ENCODE results near the gene CREB3L1. TPM values are rescaled to one million over a fixed set of nuclear protein-coding genes. Genes with fewer than 3 reads are reported as not detected.
A peak's percentile ranks its signal among the peaks of the same experiment; 100 is the strongest.

The CREB3L1 gene
- total and polyA plus RNA-seq, 2 donors, result 20.0 to 44.3 TPM

DNA sequence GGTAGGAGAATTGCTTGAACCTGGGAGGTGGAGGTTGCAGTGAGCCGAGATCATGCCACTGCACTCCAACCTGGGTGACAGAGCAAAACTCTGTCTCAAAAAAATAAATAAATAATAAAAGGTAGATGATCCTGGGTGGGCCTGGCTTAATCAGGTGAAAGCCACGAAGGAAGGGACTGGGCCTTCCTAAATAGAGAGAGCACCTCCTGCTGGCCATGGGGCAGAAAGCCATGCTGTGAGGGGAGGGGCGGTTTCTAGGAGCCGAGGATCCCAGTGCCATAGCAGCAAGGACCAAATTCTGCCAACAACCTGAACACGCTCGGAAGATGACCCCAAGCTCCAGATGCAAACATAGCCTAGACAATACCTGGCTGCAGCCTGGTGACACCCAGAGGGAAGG lies 45.3 kb downstream of the CREB3L1 start:
- WGBS, result 84% methylated on average over 6 of the region's 6 CpGs
- H3K27ac ChIP-seq (ENCODE audit: low read depth), result no peak overlapping the region
- no peak for DNase-seq (ENCODE audit: extremely low spot score)
- H3K36me3 ChIP-seq (ENCODE audit: insufficient read depth), result no peaks in the 10 kb centered on the region
- H3K4me1 ChIP-seq (ENCODE audit: insufficient read depth), result no peaks in the 10 kb centered on the region
- no peak overlapping the region for H3K4me3 ChIP-seq (ENCODE audit: low read depth, low read length)

DNA sequence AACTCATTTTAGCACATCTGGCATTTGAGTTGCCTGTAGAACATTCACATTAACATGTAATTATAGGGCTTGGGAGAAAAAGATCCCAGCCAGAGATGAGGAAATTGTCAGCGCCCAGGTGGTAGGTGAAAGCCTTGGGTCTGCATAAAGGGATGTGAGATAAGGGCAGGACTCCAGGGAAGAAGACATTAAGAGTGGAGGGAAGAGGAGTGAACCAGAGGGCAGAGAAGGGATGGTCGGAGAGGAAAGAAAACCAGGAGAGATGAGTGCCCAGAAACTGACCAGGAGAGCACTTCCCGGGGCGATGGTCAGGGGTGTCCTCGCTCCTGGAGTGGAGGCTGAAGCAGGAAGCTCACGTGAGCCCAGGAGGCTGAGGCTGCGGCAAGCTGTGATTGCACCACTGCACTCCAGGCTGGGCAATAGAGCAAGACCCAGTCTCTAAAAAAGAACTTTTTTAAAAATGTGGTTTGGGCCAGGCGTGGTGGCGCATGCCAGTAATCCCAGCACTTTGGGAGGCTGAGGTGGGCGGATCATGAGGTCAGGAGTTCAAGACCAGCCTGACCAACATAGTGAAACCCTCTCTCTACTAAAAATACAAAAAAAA lies 49.5 kb downstream of the CREB3L1 start:
- no peak overlapping the region for H3K4me3 ChIP-seq (ENCODE audit: low read depth, low read length)
- H3K36me3 ChIP-seq (ENCODE audit: insufficient read depth), result no peaks in the 10 kb centered on the region
- 93% methylated on average over 10 of the region's 10 CpGs for WGBS
- no peak for DNase-seq (ENCODE audit: extremely low spot score)
- H3K4me1 ChIP-seq (ENCODE audit: insufficient read depth), result no peaks in the 10 kb centered on the region
- H3K27ac ChIP-seq (ENCODE audit: low read depth), result no peak overlapping the region

DNA sequence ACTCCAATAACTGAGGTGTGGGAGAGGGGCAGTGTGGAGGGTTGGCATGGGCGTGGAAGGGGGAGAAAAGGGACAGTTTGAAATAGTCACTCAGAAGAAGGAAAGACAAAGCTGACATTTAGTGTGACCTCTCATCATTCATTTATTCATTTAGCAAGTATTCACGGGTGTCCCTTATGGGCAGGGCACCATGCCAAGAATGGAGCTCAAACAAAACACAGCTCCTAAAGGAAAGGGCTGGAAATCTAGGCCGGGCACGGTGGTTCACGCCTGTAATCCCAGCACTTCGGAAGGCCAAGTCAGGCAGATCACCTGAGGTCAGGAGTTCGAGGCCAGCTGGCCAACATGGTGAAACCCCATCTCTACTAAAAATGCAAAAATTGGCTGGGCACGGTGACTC lies 50.4 kb downstream of the CREB3L1 start:
- Histone ChIP-seq H3K36me3 (ENCODE audit: insufficient read depth) (no peaks in the 10 kb centered on the region), H3K4me1 (ENCODE audit: insufficient read depth) (no peaks in the 10 kb centered on the region), H3K4me3 (ENCODE audit: low read depth, low read length) (no peak overlapping the region), H3K27ac (ENCODE audit: low read depth) (no peak overlapping the region)
- no peak for DNase-seq (ENCODE audit: extremely low spot score)
- 62% methylated on average over 8 of the region's 8 CpGs for WGBS

DNA sequence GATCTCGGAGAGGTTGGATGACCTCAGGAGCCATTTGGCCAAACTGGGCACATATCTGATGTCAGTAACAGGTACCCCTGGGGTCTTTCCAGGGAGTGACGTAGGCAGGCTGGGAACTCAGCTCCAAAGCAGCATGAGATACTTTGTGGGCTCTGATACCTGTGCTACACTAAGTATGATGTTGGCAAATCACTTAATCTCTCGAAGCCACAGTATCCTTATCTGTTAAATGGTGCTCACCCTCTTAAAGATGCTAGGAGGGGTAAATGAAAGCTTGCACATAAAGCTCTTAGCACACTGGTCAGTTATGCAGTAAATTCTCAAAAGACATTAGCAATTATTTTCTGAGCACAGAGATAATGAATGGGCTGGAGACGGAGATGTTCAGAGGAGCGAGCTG lies 52.7 kb downstream of the CREB3L1 start:
- no peak overlapping the region for H3K4me3 ChIP-seq (ENCODE audit: low read depth, low read length)
- no peaks in the 10 kb centered on the region for H3K36me3 ChIP-seq (ENCODE audit: insufficient read depth)
- WGBS, result 62% methylated on average over 5 of the region's 5 CpGs
- DNase-seq (ENCODE audit: extremely low spot score), result no peak
- no peaks in the 10 kb centered on the region for H3K4me1 ChIP-seq (ENCODE audit: insufficient read depth)
- H3K27ac ChIP-seq (ENCODE audit: low read depth), result no peak overlapping the region

DNA sequence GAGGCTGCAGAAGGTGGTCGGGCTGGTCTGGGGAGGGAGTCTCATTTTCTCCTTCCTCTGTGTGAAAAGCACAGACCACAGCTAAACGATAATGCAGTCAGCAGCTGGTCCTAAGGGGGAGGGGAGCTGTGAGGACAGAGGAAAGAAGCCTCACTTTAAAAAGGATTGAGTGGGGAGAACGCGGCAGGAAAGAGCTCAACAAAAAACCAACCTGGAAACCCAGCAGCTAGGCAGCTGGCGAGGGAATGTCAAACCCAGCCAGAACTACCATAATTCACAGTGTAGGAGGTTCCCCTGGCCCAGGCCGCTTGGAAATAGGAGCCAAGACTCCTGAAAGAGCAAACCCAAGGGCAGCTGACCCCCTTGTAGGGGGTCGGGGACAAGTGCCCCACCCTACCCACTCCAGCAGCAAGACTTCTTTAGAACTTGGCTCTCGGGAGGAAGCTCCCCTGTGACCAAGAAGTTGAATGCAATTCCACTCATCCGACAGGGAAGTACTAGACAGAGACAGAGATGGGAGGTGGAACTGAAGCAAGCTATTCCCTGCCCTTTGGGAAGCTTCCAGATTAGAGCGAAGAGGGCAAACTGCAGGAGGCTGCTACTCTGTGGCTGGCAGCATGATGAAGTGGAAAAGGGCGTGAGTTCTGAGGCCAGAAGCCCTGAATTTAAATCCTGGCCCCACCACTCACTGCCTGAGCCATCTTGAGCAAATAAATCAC lies 53.3 kb downstream of the CREB3L1 start:
- DNase-seq (ENCODE audit: extremely low spot score), result no peak
- Histone ChIP-seq H3K4me1 (ENCODE audit: insufficient read depth) (no peaks in the 10 kb centered on the region), H3K4me3 (ENCODE audit: low read depth, low read length) (no peak overlapping the region), H3K27ac (ENCODE audit: low read depth) (no peak overlapping the region), H3K36me3 (ENCODE audit: insufficient read depth) (no peaks in the 10 kb centered on the region)
- WGBS, result 36% methylated on average over 11 of the region's 11 CpGs

DNA sequence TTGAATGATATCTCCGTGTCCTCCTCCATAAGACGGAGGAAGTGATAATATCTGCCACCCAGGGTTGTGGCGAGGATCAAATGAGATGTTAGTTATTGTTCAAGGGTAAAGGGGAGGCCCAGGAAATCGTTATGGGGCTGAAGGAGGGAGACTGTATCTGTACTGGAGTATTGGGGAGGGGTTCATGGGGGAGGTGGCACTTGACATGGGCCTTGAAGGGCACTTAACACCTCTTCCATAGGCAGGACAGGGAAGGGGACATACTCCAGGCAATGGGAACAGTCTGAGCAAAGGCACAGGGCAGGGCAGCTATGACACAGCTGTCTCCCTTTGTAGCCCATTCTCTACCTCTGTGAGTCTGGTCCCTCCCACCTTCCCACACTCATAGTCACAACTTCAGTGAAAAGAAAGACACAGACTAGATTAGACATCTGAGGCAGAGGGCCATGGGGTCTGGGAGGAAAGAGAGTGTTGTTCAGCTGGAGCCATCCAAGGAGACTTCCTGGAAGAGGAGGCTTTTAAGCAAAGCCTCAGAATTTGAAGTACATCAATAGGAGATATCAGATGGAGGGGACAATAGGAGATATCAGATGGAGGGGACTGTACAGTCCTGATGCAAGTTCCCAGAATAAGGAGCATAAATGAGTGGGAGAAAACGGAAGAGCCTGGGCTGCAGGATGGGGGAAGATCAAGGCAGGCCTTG lies 54.0 kb downstream of the CREB3L1 start:
- no peaks in the 10 kb centered on the region for H3K4me1 ChIP-seq (ENCODE audit: insufficient read depth)
- no peak overlapping the region for H3K27ac ChIP-seq (ENCODE audit: low read depth)
- WGBS, result 63% methylated on average over 5 of the region's 5 CpGs
- H3K4me3 ChIP-seq (ENCODE audit: low read depth, low read length), result no peak overlapping the region
- DNase-seq (ENCODE audit: extremely low spot score), result no peak
- no peaks in the 10 kb centered on the region for H3K36me3 ChIP-seq (ENCODE audit: insufficient read depth)

DNA sequence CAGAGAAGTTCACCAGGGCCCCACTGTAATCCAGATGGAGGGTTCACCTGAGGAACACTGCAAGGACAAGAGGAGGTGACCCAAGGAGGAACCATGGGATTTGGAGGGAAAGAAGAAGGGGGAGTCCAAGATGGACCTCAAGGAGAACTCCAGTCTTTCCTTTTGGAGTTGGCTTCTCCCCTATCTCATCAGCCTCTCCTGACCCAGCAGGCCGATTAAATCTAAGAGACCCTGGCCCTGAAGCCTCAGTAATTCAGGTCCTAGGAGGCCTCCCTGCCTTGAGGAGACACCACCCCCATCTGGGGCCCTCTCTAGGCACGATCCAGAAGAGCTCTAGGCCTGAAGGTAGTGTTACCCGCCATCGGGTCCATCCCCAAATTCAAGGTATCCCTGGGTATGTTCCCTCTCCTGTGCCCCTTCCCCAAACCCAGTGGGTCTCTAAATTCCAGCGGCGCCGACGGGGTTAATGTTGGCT lies 54.7 kb downstream of the CREB3L1 start:
- Histone ChIP-seq H3K4me1 (ENCODE audit: insufficient read depth) (no peaks in the 10 kb centered on the region), H3K27ac (ENCODE audit: low read depth) (no peak overlapping the region), H3K36me3 (ENCODE audit: insufficient read depth) (no peaks in the 10 kb centered on the region), H3K4me3 (ENCODE audit: low read depth, low read length) (peak overlapping the region; percentile 47)
- WGBS, result 35% methylated on average over 8 of the region's 8 CpGs
- no peak for DNase-seq (ENCODE audit: extremely low spot score)

DNA sequence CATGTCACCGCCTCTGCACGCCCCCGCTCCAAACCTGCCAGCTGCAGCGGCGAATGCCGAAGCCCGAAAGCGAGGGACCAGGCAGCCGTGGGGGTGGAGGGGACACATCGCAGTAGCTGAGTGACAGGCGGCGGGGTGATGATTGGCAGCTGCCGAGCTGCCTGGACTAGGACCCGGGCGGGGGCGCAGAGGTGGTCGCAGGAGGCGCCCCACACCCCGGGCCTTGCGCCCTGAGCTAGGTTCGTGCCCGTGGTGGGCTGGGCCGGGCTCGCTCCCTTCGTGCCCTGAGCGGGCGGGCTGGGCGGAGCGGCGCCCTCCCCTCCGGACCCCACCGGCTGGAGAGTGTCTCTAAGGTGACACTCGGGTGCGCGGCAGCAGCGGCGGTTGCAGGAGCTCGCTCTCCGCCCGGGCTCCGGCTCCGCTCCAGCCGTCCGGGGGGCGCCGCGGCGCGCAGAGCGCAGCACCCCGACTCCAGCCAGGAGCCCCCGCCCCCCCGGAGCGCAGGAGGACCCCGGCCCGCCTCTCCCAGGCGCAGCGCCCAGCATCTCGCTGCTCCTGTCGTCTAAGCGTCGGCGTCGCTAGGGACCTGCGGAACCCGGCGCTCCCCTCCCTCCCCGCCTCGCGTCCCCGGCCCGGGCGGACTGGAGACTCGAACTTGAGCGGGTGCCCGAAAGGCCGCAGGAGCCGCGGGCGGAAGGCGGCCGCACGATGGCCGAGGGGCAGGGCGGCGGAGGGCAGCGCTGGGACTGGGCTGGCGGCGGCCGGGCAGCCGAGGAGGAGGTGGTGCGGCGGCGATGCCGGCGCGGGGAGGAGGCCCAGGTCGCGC lies 55.3 kb downstream of the CREB3L1 start:
- no peaks in the 10 kb centered on the region for H3K4me1 ChIP-seq (ENCODE audit: insufficient read depth)
- peak overlapping the region; percentile 47 for H3K4me3 ChIP-seq (ENCODE audit: low read depth, low read length)
- no peaks in the 10 kb centered on the region for H3K36me3 ChIP-seq (ENCODE audit: insufficient read depth)
- DNase-seq (ENCODE audit: extremely low spot score), result no peak
- no peak overlapping the region for H3K27ac ChIP-seq (ENCODE audit: low read depth)
- WGBS, result 1% methylated on average over 99 of the region's 99 CpGs

DNA sequence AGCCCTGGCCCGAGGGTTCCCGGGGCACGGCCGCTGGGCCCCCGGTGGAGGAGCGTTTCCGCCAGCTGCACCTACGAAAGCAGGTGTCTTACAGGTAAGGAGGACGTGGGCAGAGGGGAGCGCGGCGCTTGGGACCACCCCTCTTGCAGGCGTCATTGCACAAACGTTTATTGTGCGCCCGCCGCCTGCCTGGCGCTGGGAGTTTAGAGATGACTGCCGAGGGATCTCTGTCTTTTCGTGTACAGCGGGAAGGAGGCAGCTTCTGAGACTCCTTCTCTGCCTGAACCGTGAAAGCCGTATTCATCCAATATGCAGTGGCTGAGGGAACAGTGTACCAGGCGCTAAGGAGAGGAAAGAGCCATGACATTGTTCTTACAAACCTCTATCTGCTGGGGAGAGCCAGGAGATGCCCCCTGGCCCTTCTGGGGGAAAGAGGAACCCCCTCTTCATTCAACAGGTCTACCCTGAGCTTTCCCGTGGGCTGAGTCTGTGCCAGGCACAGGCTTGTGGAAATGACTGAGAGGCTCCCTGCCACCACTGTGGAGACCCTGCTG lies 56.0 kb downstream of the CREB3L1 start:
- Histone ChIP-seq H3K27ac (ENCODE audit: low read depth) (no peak overlapping the region), H3K4me3 (ENCODE audit: low read depth, low read length) (peak overlapping the region; percentile 47), H3K4me1 (ENCODE audit: insufficient read depth) (no peaks in the 10 kb centered on the region), H3K36me3 (ENCODE audit: insufficient read depth) (no peaks in the 10 kb centered on the region)
- WGBS, result 17% methylated on average over 25 of the region's 25 CpGs
- DNase-seq (ENCODE audit: extremely low spot score), result no peak

DNA sequence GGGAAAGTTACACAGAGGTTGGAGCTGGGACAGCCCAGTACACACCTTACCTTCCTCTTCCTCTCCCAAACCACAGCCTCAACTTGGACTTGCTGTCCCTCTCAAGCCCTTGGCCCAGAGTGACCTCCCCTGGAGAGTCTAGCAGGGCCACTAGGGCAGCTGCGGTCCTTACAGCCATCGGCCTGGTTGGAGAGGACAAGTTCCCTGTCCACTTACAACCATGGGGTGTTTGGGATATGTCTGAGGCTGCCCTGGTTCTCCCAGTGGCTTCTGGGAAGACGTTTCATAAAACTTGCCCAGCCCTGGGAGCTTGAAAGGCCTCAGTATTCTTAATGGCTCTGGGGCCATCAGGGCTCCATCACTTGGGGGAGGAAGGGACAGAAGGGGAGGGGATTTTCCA lies 56.7 kb downstream of the CREB3L1 start:
- no peak overlapping the region for H3K4me3 ChIP-seq (ENCODE audit: low read depth, low read length)
- no peak overlapping the region for H3K27ac ChIP-seq (ENCODE audit: low read depth)
- H3K4me1 ChIP-seq (ENCODE audit: insufficient read depth), result no peaks in the 10 kb centered on the region
- no peak for DNase-seq (ENCODE audit: extremely low spot score)
- 95% methylated on average over 3 of the region's 3 CpGs for WGBS
- no peaks in the 10 kb centered on the region for H3K36me3 ChIP-seq (ENCODE audit: insufficient read depth)

DNA sequence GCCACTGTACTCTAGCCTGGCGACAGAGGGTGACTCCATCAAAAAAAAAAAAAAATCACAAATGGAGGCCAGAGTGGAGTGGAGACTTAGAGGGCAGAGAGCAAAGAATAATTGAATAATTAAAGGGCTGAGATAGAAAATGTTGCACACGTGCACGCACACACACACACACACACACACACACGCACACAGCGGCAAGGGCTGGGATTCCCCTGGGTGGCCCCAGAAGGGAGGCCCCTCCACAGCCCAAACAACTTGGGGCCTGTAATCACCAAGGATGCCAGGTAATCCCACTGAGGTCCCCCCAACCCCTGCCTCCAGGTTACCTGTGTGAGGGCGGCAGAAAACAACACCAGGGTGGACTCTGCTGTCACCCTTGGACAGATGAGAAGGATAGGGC lies 57.8 kb downstream of the CREB3L1 start:
- DNase-seq (ENCODE audit: extremely low spot score), result no peak
- H3K4me1 ChIP-seq (ENCODE audit: insufficient read depth), result no peaks in the 10 kb centered on the region
- H3K36me3 ChIP-seq (ENCODE audit: insufficient read depth), result no peaks in the 10 kb centered on the region
- no peak overlapping the region for H3K4me3 ChIP-seq (ENCODE audit: low read depth, low read length)
- 82% methylated on average over 6 of the region's 6 CpGs for WGBS
- no peak overlapping the region for H3K27ac ChIP-seq (ENCODE audit: low read depth)

DNA sequence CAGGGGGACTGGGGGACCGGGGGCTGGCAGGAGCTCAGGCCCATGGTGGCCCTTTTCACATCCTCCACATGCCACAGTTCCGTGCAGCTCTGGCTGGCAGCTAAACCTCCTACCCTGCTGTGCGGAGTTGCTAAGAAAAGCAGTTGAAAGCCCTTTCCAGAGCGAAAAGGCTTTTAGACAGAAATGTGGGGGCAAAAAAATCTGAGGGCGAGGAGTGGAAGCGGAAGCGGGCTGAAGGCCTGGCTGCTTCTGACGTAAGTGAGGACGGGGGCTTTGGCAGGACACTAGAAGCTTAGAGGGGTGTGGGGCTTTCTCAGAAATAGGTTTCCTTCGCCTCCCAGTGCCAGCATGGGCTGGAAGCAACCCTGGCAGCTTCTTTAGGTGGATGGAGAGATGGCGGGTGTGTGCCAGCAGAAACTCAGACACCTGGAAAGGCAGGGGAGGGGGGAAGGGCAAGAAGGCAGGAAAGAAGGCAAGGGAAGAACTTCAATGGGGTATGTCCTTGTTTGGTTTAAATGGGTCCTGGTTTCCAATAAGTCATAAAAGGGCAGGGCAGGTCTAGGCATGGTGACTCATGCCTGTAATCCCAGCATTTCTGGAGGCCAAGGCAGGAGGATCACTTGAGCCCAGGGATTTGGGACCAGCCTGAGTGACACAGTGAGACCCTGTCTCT lies 58.6 kb downstream of the CREB3L1 start:
- WGBS, result 92% methylated on average over 11 of the region's 11 CpGs
- Histone ChIP-seq H3K27ac (ENCODE audit: low read depth) (no peak overlapping the region), H3K36me3 (ENCODE audit: insufficient read depth) (no peaks in the 10 kb centered on the region), H3K4me1 (ENCODE audit: insufficient read depth) (no peaks in the 10 kb centered on the region), H3K4me3 (ENCODE audit: low read depth, low read length) (no peak overlapping the region)
- DNase-seq (ENCODE audit: extremely low spot score), result no peak
